Suprapubic skin (tissue), 4 donors: ENCODE data around the gene ACAA1. TPM values are rescaled to one million over a fixed set of nuclear protein-coding genes. Genes with fewer than 3 reads are reported as not detected.

ENCODE experiments used
- DNase-seq, 2 donors: peaks; one replicate each; pipeline ENCODE4 v3.0.0-alpha.2; 2019; ENCODE audit warnings: low spot score in 2 of 2
- H3K27ac ChIP-seq: fragments of 200-600 bp; sonication (generic); one replicate; pipeline ENCODE4 v1.5.1; 2019
- H3K27me3 ChIP-seq: fragments of 200-600 bp; sonication (generic); one replicate; pipeline ENCODE4 v1.5.1; 2019
- H3K36me3 ChIP-seq: fragments of 200-600 bp; sonication (generic); one replicate; pipeline ENCODE4 v1.5.1; 2019
- H3K4me1 ChIP-seq: fragments of 200-600 bp; sonication (generic); one replicate; pipeline ENCODE4 v1.5.1; 2019
- H3K4me3 ChIP-seq: fragments of 200-600 bp; sonication (generic); one replicate; pipeline ENCODE4 v1.5.1; 2019; ENCODE audit warnings: mild to moderate bottlenecking
- H3K9me3 ChIP-seq: fragments of 200-600 bp; sonication (generic); one replicate; pipeline ENCODE4 v1.5.1; 2019
- EP300 ChIP-seq: sonication (generic); formaldehyde crosslinking; IDR thresholded peaks from one replicate; pipeline ENCODE4 v1.6.1; 2017; ENCODE audit warnings: antibody characterized with exemption
- POLR2A ChIP-seq, 2 donors: fragments of 450-650 bp; IDR thresholded peaks; one replicate each; pipeline ENCODE4 v1.6.1; 2017; ENCODE audit warnings: antibody characterized with exemption in 2 of 2, mild to moderate bottlenecking in 2 of 2, moderate library complexity in 2 of 2
- POLR2AphosphoS5 ChIP-seq, 3 donors: sonication (generic); formaldehyde crosslinking; IDR thresholded peaks; one replicate each; pipeline ENCODE4 v1.6.1; 2017; ENCODE audit warnings: antibody characterized with exemption in 3 of 3
- WGBS: methylation state at CpG from one replicate; pipeline ENCODE4 v1.1.5; 2018; 5-methylcytosine and 5-hydroxymethylcytosine counted together
- total RNA-seq, 4 donors: library from RNA; depleted of rRNA; stranded (reverse); fragments of >200 nt; gene quantifications; one replicate each; pipeline ENCODE4 v1.1.0, GENCODE V29; 2016
- TF ChIP-seq, protein P1 (sequence below), 2 donors: fragments of 200-600 bp in 1 of 2; fragments of 450-650 bp in 1 of 2; sonication (generic) in 1 of 2; IDR thresholded peaks; one replicate each; pipeline ENCODE4 v1.5.1; 2016 to 2019; ENCODE audit warnings: antibody characterized with exemption in 2 of 2, mild to moderate bottlenecking in 1 of 2, moderate library complexity in 1 of 2

Gene ACAA1
- total RNA-seq, 4 donors from 2014 or later: 29.3 to 54.5 (median 51.4) TPM

GRCh38 chr3:38151667-38152265 lies 14.8 kb upstream of the ACAA1 start:
- WGBS: 71% methylated on average over 3 of the region's 3 CpGs
- H3K4me1 ChIP-seq: peaks cover 31% of the 10 kb centered on the region

GRCh38 chr3:38150780-38151528 lies 14.0 kb upstream of the ACAA1 start:
- TF ChIP-seq EP300 (no peak), POLR2A (IDR thresholded peaks at IDR 0.05) (no peak), POLR2AphosphoS5 (IDR thresholded peaks at IDR 0.05) (no peak)
- TF ChIP-seq, protein P1, sequence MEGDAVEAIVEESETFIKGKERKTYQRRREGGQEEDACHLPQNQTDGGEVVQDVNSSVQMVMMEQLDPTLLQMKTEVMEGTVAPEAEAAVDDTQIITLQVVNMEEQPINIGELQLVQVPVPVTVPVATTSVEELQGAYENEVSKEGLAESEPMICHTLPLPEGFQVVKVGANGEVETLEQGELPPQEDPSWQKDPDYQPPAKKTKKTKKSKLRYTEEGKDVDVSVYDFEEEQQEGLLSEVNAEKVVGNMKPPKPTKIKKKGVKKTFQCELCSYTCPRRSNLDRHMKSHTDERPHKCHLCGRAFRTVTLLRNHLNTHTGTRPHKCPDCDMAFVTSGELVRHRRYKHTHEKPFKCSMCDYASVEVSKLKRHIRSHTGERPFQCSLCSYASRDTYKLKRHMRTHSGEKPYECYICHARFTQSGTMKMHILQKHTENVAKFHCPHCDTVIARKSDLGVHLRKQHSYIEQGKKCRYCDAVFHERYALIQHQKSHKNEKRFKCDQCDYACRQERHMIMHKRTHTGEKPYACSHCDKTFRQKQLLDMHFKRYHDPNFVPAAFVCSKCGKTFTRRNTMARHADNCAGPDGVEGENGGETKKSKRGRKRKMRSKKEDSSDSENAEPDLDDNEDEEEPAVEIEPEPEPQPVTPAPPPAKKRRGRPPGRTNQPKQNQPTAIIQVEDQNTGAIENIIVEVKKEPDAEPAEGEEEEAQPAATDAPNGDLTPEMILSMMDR (IDR thresholded peaks at IDR 0.05): no peak
- WGBS: 86% methylated on average over 3 of the region's 3 CpGs

More at GRCh38 chr3:38151667-38152265, 14.8 kb upstream of the ACAA1 start:
- no peaks in the 10 kb centered on the region for H3K9me3 ChIP-seq
- no peak overlapping the region for H3K4me3 ChIP-seq
- H3K27ac ChIP-seq: no peak overlapping the region
- no peaks in the 10 kb centered on the region for H3K27me3 ChIP-seq
- no peak for DNase-seq
- TF ChIP-seq POLR2A (IDR thresholded peaks at IDR 0.05): no peak
- TF ChIP-seq EP300: no peak
- no peak for TF ChIP-seq POLR2AphosphoS5 (IDR thresholded peaks at IDR 0.05)
- TF ChIP-seq, protein P1 (IDR thresholded peaks at IDR 0.05): no peak
- no peaks in the 10 kb centered on the region for H3K36me3 ChIP-seq

GRCh38 chr3:38149708-38150107 lies 12.8 kb upstream of the ACAA1 start:
- Histone ChIP-seq H3K27me3 (no peaks in the 10 kb centered on the region), H3K27ac (peak overlapping the region; percentile 49), H3K36me3 (no peaks in the 10 kb centered on the region), H3K4me1 (peaks cover 26% of the 10 kb centered on the region), H3K9me3 (peaks cover 6% of the 10 kb centered on the region), H3K4me3 (no peak overlapping the region)
- WGBS: 81% methylated on average over 3 of the region's 3 CpGs
- no peak for DNase-seq
- no peak for TF ChIP-seq EP300
- no peak for TF ChIP-seq POLR2AphosphoS5 (IDR thresholded peaks at IDR 0.05)
- TF ChIP-seq POLR2A (IDR thresholded peaks at IDR 0.05): no peak
- TF ChIP-seq, protein P1 (IDR thresholded peaks at IDR 0.05): no peak

More at GRCh38 chr3:38150780-38151528, 14.0 kb upstream of the ACAA1 start:
- no peak overlapping the region for H3K4me3 ChIP-seq
- no peaks in the 10 kb centered on the region for H3K27me3 ChIP-seq
- H3K36me3 ChIP-seq: no peaks in the 10 kb centered on the region
- no peak for DNase-seq
- peaks cover 4% of the 10 kb centered on the region for H3K9me3 ChIP-seq
- no peak overlapping the region for H3K27ac ChIP-seq
- peaks cover 31% of the 10 kb centered on the region for H3K4me1 ChIP-seq

DNA sequence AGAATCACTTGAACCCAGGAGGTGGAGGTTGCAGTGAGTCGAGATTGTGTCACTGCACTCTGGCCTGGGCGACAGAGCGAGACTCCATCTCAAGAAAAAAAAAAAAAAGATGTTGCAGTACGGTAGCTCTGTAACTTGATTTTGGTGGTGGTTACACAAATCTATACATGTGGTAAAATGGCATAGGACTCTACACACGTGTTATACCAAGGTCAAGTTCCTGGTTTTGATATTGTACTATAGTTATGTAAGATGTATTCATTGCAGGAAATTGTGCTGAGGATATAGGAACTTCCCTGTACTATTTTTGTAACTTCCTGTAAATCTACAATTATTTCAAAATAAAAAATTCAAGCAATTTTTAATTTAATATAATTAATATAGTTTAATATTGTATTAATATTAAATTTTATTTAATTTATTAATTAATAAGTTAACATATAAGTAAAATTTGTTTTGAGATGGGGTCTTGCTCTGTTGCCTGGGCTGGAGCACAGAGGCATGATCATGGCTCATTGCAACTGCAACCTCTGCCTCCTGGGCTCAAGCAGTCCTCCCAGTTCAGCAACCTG lies 11.5 kb upstream of the ACAA1 start:
- 78% methylated on average over 5 of the region's 5 CpGs for WGBS
- no peak for DNase-seq
- H3K27ac ChIP-seq: no peak overlapping the region
- H3K27me3 ChIP-seq: no peaks in the 10 kb centered on the region
- H3K9me3 ChIP-seq: peaks cover 6% of the 10 kb centered on the region
- H3K36me3 ChIP-seq: no peaks in the 10 kb centered on the region
- TF ChIP-seq POLR2AphosphoS5 (IDR thresholded peaks at IDR 0.05): no peak
- TF ChIP-seq POLR2A (IDR thresholded peaks at IDR 0.05): no peak
- TF ChIP-seq EP300: no peak
- TF ChIP-seq, protein P1 (IDR thresholded peaks at IDR 0.05): no peak
- H3K4me1 ChIP-seq: peaks cover 13% of the 10 kb centered on the region
- H3K4me3 ChIP-seq: no peak overlapping the region

DNA sequence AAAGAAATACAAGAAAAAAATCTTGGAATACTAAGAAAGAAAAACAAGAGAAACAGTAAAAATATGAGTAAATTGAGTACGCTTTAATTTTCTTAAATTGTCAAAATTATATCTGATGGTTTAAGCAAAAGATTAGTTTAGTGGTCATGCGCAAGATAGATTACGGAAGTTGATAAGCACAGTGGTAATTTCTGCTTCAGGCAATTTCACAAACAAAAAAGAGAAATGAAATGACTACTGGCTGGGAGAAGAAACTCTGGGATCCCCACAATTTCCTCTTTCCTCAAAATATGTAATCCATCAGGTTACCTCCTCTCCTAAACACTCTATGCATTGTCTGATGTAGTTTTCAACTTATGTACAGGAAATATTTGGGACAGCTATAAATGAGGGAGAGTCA lies 10.5 kb upstream of the ACAA1 start:
- no peak overlapping the region for H3K4me3 ChIP-seq
- 83% methylated on average over 3 of the region's 3 CpGs for WGBS
- no peak overlapping the region for H3K27ac ChIP-seq
- H3K9me3 ChIP-seq: peaks cover 6% of the 10 kb centered on the region
- peaks cover 4% of the 10 kb centered on the region for H3K36me3 ChIP-seq
- no peaks in the 10 kb centered on the region for H3K27me3 ChIP-seq
- no peak for DNase-seq
- TF ChIP-seq, protein P1 (IDR thresholded peaks at IDR 0.05): no peak
- no peak for TF ChIP-seq EP300
- no peak for TF ChIP-seq POLR2A (IDR thresholded peaks at IDR 0.05)
- TF ChIP-seq POLR2AphosphoS5 (IDR thresholded peaks at IDR 0.05): no peak
- H3K4me1 ChIP-seq: peaks cover 4% of the 10 kb centered on the region
